CD4-positive, alpha-beta T cell (primary cell): Measurements from ENCODE around the gene EBF4. TPM values are rescaled to one million over a fixed set of nuclear protein-coding genes. Genes with fewer than 3 reads are reported as not detected.

ENCODE experiments used
- ATAC-seq: fragments of 200-7000 bp; cut with Tn5 transposase; one replicate; pipeline ENCODE4 v1.10.0; 2022; ENCODE audit warnings: mild to moderate bottlenecking; ENCODE audit not compliant: poor library complexity
- CTCF ChIA-PET: fragments of 350-600 bp; sonication (Branson Sonifier 250); formaldehyde crosslinking; loops from one replicate; lab custom pipeline; 2021; ENCODE audit warnings: antibody characterized with exemption, inconsistent platforms; lab: Charles Lee
- POLR2A ChIA-PET: fragments of 350-600 bp; sonication (Branson Sonifier 250); formaldehyde crosslinking; loops from one replicate; lab custom pipeline; 2021; ENCODE audit warnings: antibody characterized with exemption, inconsistent platforms; lab: Charles Lee
- DNase-seq, 14 experiments: peaks; one replicate each; pipeline ENCODE4 v3.0.0-alpha.2; 2013 to 2020; ENCODE audit warnings: mixed read lengths in 2 of 14
- H3K27ac ChIP-seq, 2 donors: one replicate each; pipeline versions ENCODE4 v1.5.1 to v1.7.0; 2013; ENCODE audit warnings: low read length in 2 of 2, low read depth in 1 of 2, mild to moderate bottlenecking in 1 of 2
- H3K27me3 ChIP-seq, 2 experiments: 1 replicate in 1 of 2; 2 replicates in 1 of 2; pipeline versions ENCODE4 v1.6.1 to v1.7.0; 2013; ENCODE audit warnings: low read length in 2 of 2, control low read depth in 1 of 2, mild to moderate bottlenecking in 1 of 2, moderate library complexity in 1 of 2; ENCODE audit not compliant: insufficient read depth in 2 of 2, control insufficient read depth in 1 of 2
- H3K36me3 ChIP-seq: one replicate; pipeline ENCODE4 v1.6.1; 2013; ENCODE audit warnings: low read length, control low read depth; ENCODE audit not compliant: insufficient read depth
- H3K4me1 ChIP-seq: one replicate; pipeline ENCODE4 v1.6.1; 2013; ENCODE audit warnings: low read length, control low read depth; ENCODE audit not compliant: insufficient read depth
- H3K4me3 ChIP-seq: one replicate; pipeline ENCODE4 v1.5.1; 2013; ENCODE audit warnings: mild to moderate bottlenecking, low read length, moderate library complexity
- H3K9me3 ChIP-seq, 2 experiments: 1 replicate in 1 of 2; 2 replicates in 1 of 2; pipeline versions ENCODE4 v1.6.1 to v1.7.0; 2013; ENCODE audit warnings: low read length in 2 of 2, mild to moderate bottlenecking in 2 of 2, control low read depth in 1 of 2, moderate library complexity in 1 of 2; ENCODE audit not compliant: control insufficient read depth in 1 of 2, insufficient read depth in 1 of 2
- H3K27ac Mint-ChIP-seq: one replicate; pipeline ENCODE4 v1.8.0; 2020; ENCODE audit warnings: mixed read lengths
- H3K27me3 Mint-ChIP-seq: one replicate; pipeline ENCODE4 v1.8.0; 2021; ENCODE audit warnings: mixed read lengths
- H3K36me3 Mint-ChIP-seq: one replicate; pipeline ENCODE4 v1.8.0; 2021; ENCODE audit warnings: low read depth, mixed read lengths
- H3K4me1 Mint-ChIP-seq: one replicate; pipeline ENCODE4 v1.8.0; 2021; ENCODE audit warnings: low read depth, mixed read lengths
- H3K4me3 Mint-ChIP-seq: one replicate; pipeline ENCODE4 v1.8.0; 2020; ENCODE audit warnings: mild to moderate bottlenecking, mixed read lengths
- H3K9me3 Mint-ChIP-seq: one replicate; pipeline ENCODE4 v1.8.0; 2020; ENCODE audit warnings: mixed read lengths
- CTCF ChIP-seq: fragments of 200-600 bp; IDR thresholded peaks from one replicate; pipeline ENCODE4 v1.8.0; 2022; ENCODE audit warnings: antibody characterized with exemption, mild to moderate bottlenecking
- intact Hi-C, 2 experiments: fragments of 100-400 bp; cut with DNase I in 1 of 2; cut with micrococcal nuclease in 1 of 2; formaldehyde crosslinking; loops; one replicate each; pipeline versions ENCODE4 v1.15.1 to v1.9.0; 2023 to 2025; cut with DNase I, micrococcal nuclease
- total RNA-seq, 174 experiments: library from RNA in 2 of 174; stranded (reverse) in 2 of 174; gene quantifications; one replicate each; pipeline ENCODE4 v1.2.3 and lab custom pipeline; 2021 to 2026

The EBF4 gene
- total RNA-seq, 2 experiments from 2014 or later: 4.2 to 5.1 TPM

- intact Hi-C loops: no loop called here
Measured at GRCh38 chr20:2793471-2793870, 100.9 kb downstream of the EBF4 start.

GRCh38 chr20:2794202-2794748 is 101.7 kb downstream of the EBF4 start:
- ChIA-PET CTCF (no interaction called here), POLR2A (interaction anchor here (0.9 kb wide), 1 partner anchor 40 kb away, joined by 3 read pairs; no protein-coding TSS in a partner anchor)
- H3K9me3 Mint-ChIP-seq: no peaks in the 10 kb centered on the region
- DNase-seq: no peak
- peaks cover 0 to 5% of the 10 kb centered on the region in 2 experiments for H3K9me3 ChIP-seq
- H3K36me3 ChIP-seq: no peaks in the 10 kb centered on the region
- H3K4me3 ChIP-seq: no peak overlapping the region
- TF ChIP-seq CTCF: no peak
- no peak overlapping the region for H3K4me3 Mint-ChIP-seq
- H3K27me3 ChIP-seq: peaks cover 17% of the 10 kb centered on the region in 2 experiments
- intact Hi-C loops: no loop called here
- no peaks in the 10 kb centered on the region for H3K36me3 Mint-ChIP-seq
- no peak overlapping the region for H3K27ac ChIP-seq
- no peak overlapping the region for H3K27ac Mint-ChIP-seq
- ATAC-seq: no peak
- peaks cover 6% of the 10 kb centered on the region for H3K4me1 Mint-ChIP-seq
- peaks cover 5% of the 10 kb centered on the region for H3K4me1 ChIP-seq
- H3K27me3 Mint-ChIP-seq: peaks cover 67% of the 10 kb centered on the region

More at GRCh38 chr20:2793471-2793870, 100.9 kb downstream of the EBF4 start:
- no peaks in the 10 kb centered on the region for H3K36me3 ChIP-seq
- DNase-seq (no peak), ATAC-seq (no peak)
- H3K27ac Mint-ChIP-seq: no peak overlapping the region
- peaks cover 0 to 4% of the 10 kb centered on the region in 2 experiments for H3K9me3 ChIP-seq
- CTCF ChIA-PET: no interaction called here
- H3K9me3 Mint-ChIP-seq: no peaks in the 10 kb centered on the region
- H3K4me1 Mint-ChIP-seq: no peaks in the 10 kb centered on the region
- no peak for TF ChIP-seq CTCF
- H3K4me3 Mint-ChIP-seq: no peak overlapping the region
- no peaks in the 10 kb centered on the region for H3K36me3 Mint-ChIP-seq
- peaks cover 9 to 10% of the 10 kb centered on the region in 2 experiments for H3K27me3 ChIP-seq
- POLR2A ChIA-PET: interaction anchor here (0.9 kb wide), 1 partner anchor 41 kb away, joined by 3 read pairs; no protein-coding TSS in a partner anchor
- no peak overlapping the region for H3K27ac ChIP-seq
- H3K27me3 Mint-ChIP-seq: peaks cover 59% of the 10 kb centered on the region
- no peak overlapping the region for H3K4me3 ChIP-seq
- H3K4me1 ChIP-seq: no peaks in the 10 kb centered on the region

GRCh38 chr20:2794866-2795447 is 102.4 kb downstream of the EBF4 start:
- Mint-ChIP-seq H3K9me3 (no peaks in the 10 kb centered on the region), H3K4me3 (no peak overlapping the region), H3K27me3 (peaks cover 74% of the 10 kb centered on the region), H3K36me3 (no peaks in the 10 kb centered on the region), H3K27ac (no peak overlapping the region), H3K4me1 (peaks cover 13% of the 10 kb centered on the region)
- DNase-seq: no peak
- Histone ChIP-seq H3K4me1 (peaks cover 12% of the 10 kb centered on the region), H3K27me3 (peaks cover 23 to 24% of the 10 kb centered on the region in 2 experiments), H3K9me3 (peaks cover 0 to 12% of the 10 kb centered on the region in 2 experiments), H3K36me3 (no peaks in the 10 kb centered on the region), H3K4me3 (no peak overlapping the region), H3K27ac (no peak overlapping the region)
- no peak for ATAC-seq
- CTCF ChIA-PET: no interaction called here
- TF ChIP-seq CTCF: no peak
- POLR2A ChIA-PET: no interaction called here
- intact Hi-C loops: no loop called here
